ENCODE results near the gene COBL. TPM values are rescaled to one million over a fixed set of nuclear protein-coding genes. Genes with fewer than 3 reads are reported as not detected.

COBL gene
- total RNA-seq, 4 donors from 2014 or later: 62.4 to 114 (median 72.2) TPM

DNA sequence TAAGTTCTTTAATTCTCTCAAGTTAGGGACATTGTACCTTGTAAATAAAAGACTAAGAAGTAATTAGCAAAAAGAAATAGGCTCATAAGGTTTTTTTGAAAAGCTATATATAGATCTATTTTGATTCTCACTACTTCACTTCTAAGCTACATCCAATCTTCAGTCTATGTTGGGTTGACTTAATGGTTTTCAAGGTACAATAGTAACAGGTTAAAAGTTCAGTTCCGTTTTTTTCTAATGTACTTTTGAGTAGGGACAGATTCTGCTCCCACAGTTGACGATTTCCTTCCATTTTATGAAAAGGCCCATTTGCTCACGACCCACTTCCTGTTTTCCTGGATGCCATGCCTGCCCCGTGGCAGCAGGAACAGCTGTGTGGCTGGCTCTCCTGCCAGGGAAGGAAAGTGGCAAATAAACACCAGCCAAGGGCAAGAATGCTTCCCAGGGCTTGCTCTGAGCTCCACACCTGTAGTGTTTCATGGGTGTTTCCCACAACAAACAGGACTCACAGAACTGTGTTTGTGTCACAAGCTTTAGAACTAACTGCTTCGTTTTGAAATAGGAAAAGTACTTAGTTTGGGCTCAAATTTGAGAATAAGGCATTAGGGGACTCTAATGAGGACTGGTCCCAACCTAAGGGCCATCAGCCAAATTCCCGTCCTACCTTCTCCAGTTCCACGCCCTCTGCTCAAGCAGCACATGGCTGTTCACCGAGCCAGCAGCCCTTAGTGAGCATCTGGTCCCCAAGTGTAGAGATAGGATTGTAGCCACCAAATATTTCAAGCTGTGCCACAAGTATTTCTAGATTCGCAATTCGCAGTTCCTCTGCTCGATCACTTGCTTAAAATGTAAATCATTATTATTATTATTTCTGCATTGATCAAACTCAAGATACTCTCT is 240.7 kb downstream of the COBL start:
- TF ChIP-seq POLR2A (IDR thresholded peaks at IDR 0.05) (no peak), POLR2AphosphoS5 (IDR thresholded peaks at IDR 0.05) (no peak), EP300 (IDR thresholded peaks at IDR 0.05; ENCODE audit: low read depth) (no peak)
- TF ChIP-seq, protein P1, sequence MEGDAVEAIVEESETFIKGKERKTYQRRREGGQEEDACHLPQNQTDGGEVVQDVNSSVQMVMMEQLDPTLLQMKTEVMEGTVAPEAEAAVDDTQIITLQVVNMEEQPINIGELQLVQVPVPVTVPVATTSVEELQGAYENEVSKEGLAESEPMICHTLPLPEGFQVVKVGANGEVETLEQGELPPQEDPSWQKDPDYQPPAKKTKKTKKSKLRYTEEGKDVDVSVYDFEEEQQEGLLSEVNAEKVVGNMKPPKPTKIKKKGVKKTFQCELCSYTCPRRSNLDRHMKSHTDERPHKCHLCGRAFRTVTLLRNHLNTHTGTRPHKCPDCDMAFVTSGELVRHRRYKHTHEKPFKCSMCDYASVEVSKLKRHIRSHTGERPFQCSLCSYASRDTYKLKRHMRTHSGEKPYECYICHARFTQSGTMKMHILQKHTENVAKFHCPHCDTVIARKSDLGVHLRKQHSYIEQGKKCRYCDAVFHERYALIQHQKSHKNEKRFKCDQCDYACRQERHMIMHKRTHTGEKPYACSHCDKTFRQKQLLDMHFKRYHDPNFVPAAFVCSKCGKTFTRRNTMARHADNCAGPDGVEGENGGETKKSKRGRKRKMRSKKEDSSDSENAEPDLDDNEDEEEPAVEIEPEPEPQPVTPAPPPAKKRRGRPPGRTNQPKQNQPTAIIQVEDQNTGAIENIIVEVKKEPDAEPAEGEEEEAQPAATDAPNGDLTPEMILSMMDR (IDR thresholded peaks at IDR 0.05): no peak
- no peaks in the 10 kb centered on the region for H3K9me3 ChIP-seq
- no peak overlapping the region for H3K4me3 ChIP-seq
- WGBS, 2 donors (ENCODE audit: low coverage in 1 of 2): 70 to 77% methylated on average over 2 to 11 of the region's 11 CpGs
- peaks cover 0 to 4% (median 0%) of the 10 kb centered on the region in 4 donors for H3K4me1 ChIP-seq
- no peak overlapping the region for H3K27ac ChIP-seq
- intact Hi-C loops (cut with DNase I; ENCODE audit: low total_unique reads) (no loop called here), in situ Hi-C loops (cut with MboI; ENCODE audit: low pct_ligation_motif_present in 1 of 4, low pct_unique_long_range_greater_than_20kb in 1 of 4, low sequenced_read_pairs in 3 of 4) (no loop called here)
- no peaks in the 10 kb centered on the region for H3K36me3 ChIP-seq
- DNase-seq: no peak
- no peaks in the 10 kb centered on the region for H3K27me3 ChIP-seq

DNA sequence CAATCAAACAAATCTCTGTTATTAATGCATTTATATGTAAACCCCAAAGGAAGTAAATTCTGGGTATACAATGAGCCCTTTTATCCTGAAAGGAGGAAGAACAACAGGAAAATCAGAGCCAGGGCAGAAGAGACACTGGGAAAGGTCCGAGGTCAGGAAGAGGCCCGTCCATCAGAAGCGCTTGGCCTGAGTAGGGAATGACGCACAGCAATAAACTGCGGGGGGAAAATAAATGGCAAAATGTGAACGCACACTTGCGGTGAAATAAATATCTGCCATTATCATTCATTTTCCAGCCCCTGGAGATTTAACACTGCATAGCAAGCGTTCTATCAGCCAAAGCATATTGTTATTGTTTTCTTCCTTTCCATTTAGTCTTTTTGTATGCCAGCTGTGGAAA is 243.4 kb downstream of the COBL start:
- H3K36me3 ChIP-seq: no peaks in the 10 kb centered on the region
- H3K27ac ChIP-seq: no peak overlapping the region
- H3K4me1 ChIP-seq: peaks cover 0 to 7% (median 0%) of the 10 kb centered on the region in 4 donors
- DNase-seq: no peak
- in situ Hi-C loops (cut with MboI; ENCODE audit: low pct_ligation_motif_present in 1 of 4, low pct_unique_long_range_greater_than_20kb in 1 of 4, low sequenced_read_pairs in 3 of 4): loop anchor here in 1 of 4 donors (25.0 kb wide), 1 partner anchor 611 kb away; the partner anchor contains the start of gene FIGNL1
- intact Hi-C loops (cut with DNase I; ENCODE audit: low total_unique reads): no loop called here
- 85 to 89% methylated on average over 8 of the region's 8 CpGs for WGBS, 2 donors (ENCODE audit: low coverage in 1 of 2)
- TF ChIP-seq POLR2AphosphoS5 (IDR thresholded peaks at IDR 0.05): no peak
- no peak for TF ChIP-seq EP300 (IDR thresholded peaks at IDR 0.05; ENCODE audit: low read depth)
- TF ChIP-seq POLR2A (IDR thresholded peaks at IDR 0.05): no peak
- TF ChIP-seq, protein P1 (IDR thresholded peaks at IDR 0.05): no peak
- no peaks in the 10 kb centered on the region for H3K9me3 ChIP-seq
- no peak overlapping the region for H3K4me3 ChIP-seq
- no peaks in the 10 kb centered on the region for H3K27me3 ChIP-seq

DNA sequence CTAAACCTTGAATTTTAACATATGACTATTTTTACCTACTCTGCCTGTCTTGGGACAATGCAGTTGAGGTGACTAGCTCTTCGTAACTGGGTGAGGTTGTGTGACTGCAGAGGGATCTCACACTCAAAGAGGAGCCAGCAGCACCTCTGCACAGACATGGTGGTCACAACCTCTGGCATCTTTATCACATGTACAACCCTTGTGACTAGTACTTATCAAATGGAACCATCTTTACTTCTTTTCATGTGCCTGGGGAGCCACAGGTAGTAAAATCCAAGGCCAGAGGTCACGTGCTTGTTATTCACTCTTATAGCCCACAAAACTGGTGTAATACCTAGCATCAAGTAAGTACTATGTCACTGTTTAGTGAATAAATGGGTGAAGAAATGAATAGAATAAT is 244.3 kb downstream of the COBL start:
- no peaks in the 10 kb centered on the region for H3K9me3 ChIP-seq
- H3K36me3 ChIP-seq: no peaks in the 10 kb centered on the region
- TF ChIP-seq, protein P1 (IDR thresholded peaks at IDR 0.05): no peak
- TF ChIP-seq POLR2A (IDR thresholded peaks at IDR 0.05) (no peak), EP300 (IDR thresholded peaks at IDR 0.05; ENCODE audit: low read depth) (no peak), POLR2AphosphoS5 (IDR thresholded peaks at IDR 0.05) (no peak)
- no peaks in the 10 kb centered on the region for H3K27me3 ChIP-seq
- WGBS, 2 donors (ENCODE audit: low coverage in 1 of 2): 80 to 81% methylated on average over 2 of the region's 2 CpGs
- peaks cover 0 to 7% (median 0%) of the 10 kb centered on the region in 4 donors for H3K4me1 ChIP-seq
- intact Hi-C loops (cut with DNase I; ENCODE audit: low total_unique reads) (no loop called here), in situ Hi-C loops (cut with MboI; ENCODE audit: low pct_ligation_motif_present in 1 of 4, low pct_unique_long_range_greater_than_20kb in 1 of 4, low sequenced_read_pairs in 3 of 4) (loop anchor here in 1 of 4 donors (25.0 kb wide), 1 partner anchor 610 kb away; the partner anchor contains the start of gene FIGNL1)
- no peak for DNase-seq
- no peak overlapping the region for H3K27ac ChIP-seq
- no peak overlapping the region for H3K4me3 ChIP-seq

DNA sequence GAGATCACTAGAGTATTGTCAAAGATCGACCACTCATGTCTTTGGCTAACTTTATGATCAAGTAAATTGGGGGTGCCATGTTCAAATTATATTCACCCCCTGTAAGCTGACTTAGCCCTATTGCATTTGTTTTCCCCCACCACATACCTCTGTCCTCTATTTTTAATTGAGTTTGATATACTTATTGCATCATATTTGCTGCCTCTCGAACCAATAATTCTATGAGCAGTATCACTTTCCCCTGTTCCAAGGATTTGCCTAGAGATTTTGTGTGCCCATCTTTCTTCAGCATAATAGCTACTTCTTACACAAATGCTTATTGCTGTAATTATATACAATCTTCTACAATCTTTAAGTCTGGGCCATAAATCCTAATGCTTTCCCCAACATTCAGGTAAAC is 245.2 kb downstream of the COBL start:
- TF ChIP-seq EP300 (IDR thresholded peaks at IDR 0.05; ENCODE audit: low read depth) (no peak), POLR2A (IDR thresholded peaks at IDR 0.05) (no peak), POLR2AphosphoS5 (IDR thresholded peaks at IDR 0.05) (no peak)
- TF ChIP-seq, protein P1 (IDR thresholded peaks at IDR 0.05): no peak
- in situ Hi-C loops (cut with MboI; ENCODE audit: low pct_ligation_motif_present in 1 of 4, low pct_unique_long_range_greater_than_20kb in 1 of 4, low sequenced_read_pairs in 3 of 4): loop anchor here in 1 of 4 donors (25.0 kb wide), 1 partner anchor 609 kb away; the partner anchor contains the start of gene FIGNL1
- DNase-seq: no peak
- H3K27ac ChIP-seq: no peak overlapping the region
- no peaks in the 10 kb centered on the region for H3K27me3 ChIP-seq
- H3K4me3 ChIP-seq: no peak overlapping the region
- H3K36me3 ChIP-seq: no peaks in the 10 kb centered on the region
- H3K4me1 ChIP-seq: peaks cover 0 to 11% (median 0%) of the 10 kb centered on the region in 4 donors
- WGBS, 2 donors (ENCODE audit: low coverage in 1 of 2): 84 to 85% methylated on average over 2 of the region's 2 CpGs
- no peaks in the 10 kb centered on the region for H3K9me3 ChIP-seq
- intact Hi-C loops (cut with DNase I; ENCODE audit: low total_unique reads): no loop called here

All from transverse colon (tissue), 4 donors.